AG04450 (cell line): ENCODE measurements around the gene CELA2B. TPM values are rescaled to one million over a fixed set of nuclear protein-coding genes. Genes with fewer than 3 reads are reported as not detected.

Experiments
- CTCF ChIA-PET: fragments of 300-600, 350-600 bp; formaldehyde crosslinking; extraction: SDS; loops from one replicate; lab custom pipeline; 2022; ENCODE audit warnings: antibody characterized with exemption, inconsistent platforms; lab: Charles Lee
- POLR2A ChIA-PET: fragments of 350-600 bp; formaldehyde crosslinking; extraction: SDS; loops from one replicate; lab custom pipeline; 2021; ENCODE audit warnings: antibody characterized with exemption, inconsistent platforms; lab: Yijun Ruan, JAX
- DNase-seq: peaks from one replicate; pipeline ENCODE4 v3.0.0-alpha.2; 2011; ENCODE audit warnings: low read depth, low spot score
- H3K27ac ChIP-seq: one replicate; pipeline ENCODE4 v1.5.1; 2012; ENCODE audit warnings: low read depth, low read length, control low read depth
- H3K27me3 ChIP-seq: one replicate; pipeline ENCODE4 v1.6.0; 2012; ENCODE audit warnings: low read length; ENCODE audit not compliant: control insufficient read depth, insufficient read depth
- H3K4me3 ChIP-seq: 2 replicates; pipeline ENCODE4 v1.5.1; 2011; ENCODE audit warnings: mild to moderate bottlenecking, low read depth, low read length, control low read depth
- H3K9me3 ChIP-seq: 2 replicates; pipeline ENCODE4 v1.5.1; 2012; ENCODE audit warnings: low read length; ENCODE audit not compliant: control insufficient read depth, insufficient read depth
- polyA plus RNA-seq: library from polyadenylated mRNA; depleted of rRNA; stranded (reverse); fragments of >200 nt; gene quantifications from 2 replicates; pipeline ENCODE4 v1.2.3, GENCODE V29; 2011
- TF ChIP-seq, protein P1 (sequence below): IDR thresholded peaks from 2 replicates; pipeline ENCODE4 v1.5.1; 2011; ENCODE audit warnings: low read depth, low read length, control low read depth, inconsistent platforms

CELA2B gene
- polyA plus RNA-seq, 1 experiment, result not detected

DNA sequence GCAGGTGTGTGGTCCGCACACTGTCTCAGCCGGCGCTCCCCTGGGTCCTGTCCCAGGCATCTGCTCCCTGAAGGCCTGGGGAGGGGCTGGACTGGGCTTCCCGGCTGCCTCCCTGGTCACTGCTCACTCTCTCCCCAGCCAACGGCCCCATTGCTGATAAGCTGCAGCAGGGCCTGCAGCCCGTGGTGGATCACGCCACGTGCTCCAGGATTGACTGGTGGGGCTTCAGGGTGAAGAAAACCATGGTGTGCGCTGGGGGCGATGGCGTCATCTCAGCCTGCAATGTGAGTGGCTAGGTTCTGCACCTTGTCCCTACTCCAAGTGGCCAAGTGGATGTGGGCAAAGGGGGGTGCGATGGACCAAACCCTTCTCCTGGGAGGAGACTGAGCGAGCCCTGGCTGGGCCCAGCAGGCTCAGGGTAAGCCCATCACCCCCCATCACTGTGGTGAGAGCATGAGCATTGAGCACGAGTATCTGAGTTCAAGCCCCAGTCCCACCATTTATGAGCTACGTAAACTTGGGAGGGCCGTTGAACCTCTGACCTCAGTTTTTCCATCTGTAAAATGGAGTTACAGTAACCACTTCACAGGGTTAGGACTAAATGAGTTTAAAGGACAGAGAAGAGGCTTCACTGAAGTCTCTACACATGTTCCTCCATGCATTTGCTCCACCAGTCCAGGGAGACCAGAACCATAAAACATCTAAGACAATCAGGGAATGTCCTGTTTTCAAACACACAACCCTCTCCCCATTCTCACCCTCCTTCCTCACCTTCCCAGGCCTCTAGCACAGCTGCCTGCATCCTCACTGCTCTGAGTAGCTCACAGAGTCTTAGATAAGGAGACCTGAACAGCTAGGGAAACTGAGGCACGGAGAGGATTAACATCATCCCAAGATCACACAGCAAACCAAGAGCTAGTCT, 31.2 kb upstream of the CELA2B start:
- CTCF ChIA-PET, result interaction anchor here (1.3 to 2.4 kb wide), 2 partner anchors 8 to 14 kb away, joined by 3 to 12 read pairs; no protein-coding TSS in a partner anchor
- Histone ChIP-seq H3K4me3 (no peak overlapping the region), H3K27ac (no peak overlapping the region), H3K9me3 (no peaks in the 10 kb centered on the region; the same call in 1 of the 2 replicates), H3K27me3 (peaks cover 14% of the 10 kb centered on the region)
- no peak for DNase-seq
- POLR2A ChIA-PET, result no interaction called here
- TF ChIP-seq, protein P1, sequence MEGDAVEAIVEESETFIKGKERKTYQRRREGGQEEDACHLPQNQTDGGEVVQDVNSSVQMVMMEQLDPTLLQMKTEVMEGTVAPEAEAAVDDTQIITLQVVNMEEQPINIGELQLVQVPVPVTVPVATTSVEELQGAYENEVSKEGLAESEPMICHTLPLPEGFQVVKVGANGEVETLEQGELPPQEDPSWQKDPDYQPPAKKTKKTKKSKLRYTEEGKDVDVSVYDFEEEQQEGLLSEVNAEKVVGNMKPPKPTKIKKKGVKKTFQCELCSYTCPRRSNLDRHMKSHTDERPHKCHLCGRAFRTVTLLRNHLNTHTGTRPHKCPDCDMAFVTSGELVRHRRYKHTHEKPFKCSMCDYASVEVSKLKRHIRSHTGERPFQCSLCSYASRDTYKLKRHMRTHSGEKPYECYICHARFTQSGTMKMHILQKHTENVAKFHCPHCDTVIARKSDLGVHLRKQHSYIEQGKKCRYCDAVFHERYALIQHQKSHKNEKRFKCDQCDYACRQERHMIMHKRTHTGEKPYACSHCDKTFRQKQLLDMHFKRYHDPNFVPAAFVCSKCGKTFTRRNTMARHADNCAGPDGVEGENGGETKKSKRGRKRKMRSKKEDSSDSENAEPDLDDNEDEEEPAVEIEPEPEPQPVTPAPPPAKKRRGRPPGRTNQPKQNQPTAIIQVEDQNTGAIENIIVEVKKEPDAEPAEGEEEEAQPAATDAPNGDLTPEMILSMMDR, result no peak

DNA sequence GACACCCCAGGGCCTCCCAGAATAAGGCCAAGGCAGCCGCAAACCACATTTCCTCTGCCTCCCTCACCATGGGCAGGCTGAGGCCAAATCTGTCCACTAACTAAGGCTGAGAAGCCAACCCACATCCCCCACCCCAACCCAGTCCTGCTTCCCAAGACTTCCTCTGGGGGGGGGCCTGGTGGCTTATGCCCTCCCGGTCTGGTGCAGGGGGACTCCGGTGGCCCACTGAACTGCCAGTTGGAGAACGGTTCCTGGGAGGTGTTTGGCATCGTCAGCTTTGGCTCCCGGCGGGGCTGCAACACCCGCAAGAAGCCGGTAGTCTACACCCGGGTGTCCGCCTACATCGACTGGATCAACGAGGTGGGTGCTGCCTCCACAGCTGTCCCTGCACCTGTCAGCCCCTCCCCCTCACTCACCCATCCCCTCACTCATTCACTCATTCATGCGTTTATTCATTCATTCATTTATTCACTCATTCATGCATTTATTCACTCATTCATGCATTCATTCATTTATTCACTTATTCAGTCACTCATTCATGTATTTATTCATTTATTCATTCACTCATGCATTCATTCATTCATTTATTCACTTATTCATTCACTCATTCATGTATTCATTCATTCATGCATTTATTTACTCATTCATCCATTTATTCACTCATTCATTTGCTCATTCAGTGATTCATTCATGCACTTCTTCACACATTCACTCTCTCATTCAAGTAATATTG, 30.3 kb upstream of the CELA2B start:
- CTCF ChIA-PET, result interaction anchor here (1.3 kb wide), 1 partner anchor 9 kb away, joined by 3 read pairs; no protein-coding TSS in a partner anchor
- POLR2A ChIA-PET, result no interaction called here
- H3K27ac ChIP-seq, result no peak overlapping the region
- H3K9me3 ChIP-seq, result no peaks in the 10 kb centered on the region; the same call in 1 of the 2 replicates
- no peak for DNase-seq
- H3K4me3 ChIP-seq, result no peak overlapping the region
- TF ChIP-seq, protein P1, result no peak
- H3K27me3 ChIP-seq, result peaks cover 14% of the 10 kb centered on the region

GRCh38 chr1:15446212-15446611, 29.7 kb upstream of the CELA2B start:
- ChIA-PET CTCF (no interaction called here), POLR2A (no interaction called here)
- Histone ChIP-seq H3K27ac (no peak overlapping the region), H3K4me3 (no peak overlapping the region), H3K27me3 (peaks cover 14% of the 10 kb centered on the region), H3K9me3 (peaks cover 3% of the 10 kb centered on the region)
- TF ChIP-seq, protein P1, result no peak
- no peak for DNase-seq

GRCh38 chr1:15448877-15449462, 26.9 kb upstream of the CELA2B start:
- DNase-seq, result no peak
- no peak overlapping the region for H3K27ac ChIP-seq
- no peak overlapping the region for H3K4me3 ChIP-seq
- TF ChIP-seq, protein P1, result no peak
- peaks cover 13% of the 10 kb centered on the region for H3K27me3 ChIP-seq
- ChIA-PET POLR2A (no interaction called here), CTCF (interaction anchor here (1.1 kb wide), 1 partner anchor 126 kb away, joined by 4 read pairs; no protein-coding TSS in a partner anchor)
- peaks cover 10% of the 10 kb centered on the region for H3K9me3 ChIP-seq
